Cardiac muscle cell (in vitro differentiated cells and primary cell): ENCODE results near the gene NUDT2. TPM values are rescaled to one million over a fixed set of nuclear protein-coding genes. Genes with fewer than 3 reads are reported as not detected.
A peak's percentile ranks its signal among the peaks of the same experiment; 100 is the strongest.
"Not testable (repeated sequence)": the region's sequence is repeated elsewhere in the genome, so short reads cannot be mapped to it uniquely, and the experiment has no call there.

ENCODE experiments used
- DNase-seq, 2 donors: peaks; one replicate each; pipeline versions ENCODE4 v3.0.0 to v3.0.0-alpha.2; 2010 to 2017; ENCODE audit warnings: low read depth in 1 of 2, low spot score in 1 of 2
- H3K27ac ChIP-seq: fragments of 200-600 bp; sonication (generic); 2 replicates; pipeline ENCODE4 v1.5.1; 2016
- H3K27me3 ChIP-seq: fragments of 200-600 bp; sonication (generic); 2 replicates; pipeline ENCODE4 v1.6.0; 2016; ENCODE audit warnings: control low read depth
- H3K36me3 ChIP-seq: fragments of 200-600 bp; sonication (generic); 2 replicates; pipeline ENCODE4 v1.5.1; 2016; ENCODE audit warnings: control low read depth
- H3K4me1 ChIP-seq: fragments of 200-600 bp; sonication (generic); 2 replicates; pipeline ENCODE4 v1.8.1; 2017; ENCODE audit warnings: low read depth, mild to moderate bottlenecking, mixed run types
- H3K4me3 ChIP-seq: fragments of 200-600 bp; sonication (generic); 2 replicates; pipeline ENCODE4 v1.5.1; 2016; ENCODE audit warnings: mild to moderate bottlenecking
- H3K9me3 ChIP-seq: fragments of 200-600 bp; sonication (generic); 2 replicates; pipeline ENCODE4 v1.5.1; 2017; ENCODE audit warnings: low read depth, mild to moderate bottlenecking, control low read depth
- polyA plus RNA-seq: library from polyadenylated mRNA; unstranded; fragments of >200 nt; fragmentation: Nextera tagmentation; extraction: Ambion mirVana; gene quantifications from 2 replicates; pipeline ENCODE4 v1.2.1, GENCODE V29; 2016
- total RNA-seq: library from RNA; depleted of rRNA; stranded (reverse); fragments of >200 nt; gene quantifications from 2 replicates; pipeline ENCODE4 v1.2.3, GENCODE V29; 2016
- TF ChIP-seq, protein P1 (sequence below): IDR thresholded peaks from 2 replicates; pipeline ENCODE4 v1.5.1; 2012; ENCODE audit warnings: low read depth, mild to moderate bottlenecking, low read length

The NUDT2 gene
- total and polyA plus RNA-seq, 2 experiments from 2014 or later: 32.1 to 35.5 TPM

DNA sequence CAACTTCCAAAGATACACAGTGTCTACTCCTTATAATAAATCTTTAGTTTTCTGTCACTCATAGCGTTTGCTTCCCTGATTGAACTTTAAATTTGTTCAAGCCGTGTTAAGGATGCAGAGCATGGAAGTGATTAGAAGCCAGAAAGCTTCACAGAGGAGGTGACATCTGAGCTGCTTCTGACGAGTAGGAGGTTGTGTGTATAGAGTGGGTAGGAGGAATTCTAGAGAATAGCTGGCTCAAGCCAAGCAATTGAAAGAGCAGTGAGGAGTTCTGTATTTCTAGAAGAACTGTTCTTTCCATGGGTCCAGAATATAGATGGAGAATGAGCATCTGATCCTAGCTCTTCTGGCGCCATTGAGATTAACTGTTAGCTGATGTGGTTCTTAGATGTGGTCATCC is 6.0 kb downstream of the NUDT2 start:
- TF ChIP-seq, protein P1, sequence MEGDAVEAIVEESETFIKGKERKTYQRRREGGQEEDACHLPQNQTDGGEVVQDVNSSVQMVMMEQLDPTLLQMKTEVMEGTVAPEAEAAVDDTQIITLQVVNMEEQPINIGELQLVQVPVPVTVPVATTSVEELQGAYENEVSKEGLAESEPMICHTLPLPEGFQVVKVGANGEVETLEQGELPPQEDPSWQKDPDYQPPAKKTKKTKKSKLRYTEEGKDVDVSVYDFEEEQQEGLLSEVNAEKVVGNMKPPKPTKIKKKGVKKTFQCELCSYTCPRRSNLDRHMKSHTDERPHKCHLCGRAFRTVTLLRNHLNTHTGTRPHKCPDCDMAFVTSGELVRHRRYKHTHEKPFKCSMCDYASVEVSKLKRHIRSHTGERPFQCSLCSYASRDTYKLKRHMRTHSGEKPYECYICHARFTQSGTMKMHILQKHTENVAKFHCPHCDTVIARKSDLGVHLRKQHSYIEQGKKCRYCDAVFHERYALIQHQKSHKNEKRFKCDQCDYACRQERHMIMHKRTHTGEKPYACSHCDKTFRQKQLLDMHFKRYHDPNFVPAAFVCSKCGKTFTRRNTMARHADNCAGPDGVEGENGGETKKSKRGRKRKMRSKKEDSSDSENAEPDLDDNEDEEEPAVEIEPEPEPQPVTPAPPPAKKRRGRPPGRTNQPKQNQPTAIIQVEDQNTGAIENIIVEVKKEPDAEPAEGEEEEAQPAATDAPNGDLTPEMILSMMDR: no peak
- no peaks in the 10 kb centered on the region for H3K27me3 ChIP-seq
- no peak overlapping the region for H3K27ac ChIP-seq
- H3K9me3 ChIP-seq: no peaks in the 10 kb centered on the region
- H3K4me3 ChIP-seq: no peak overlapping the region
- no peaks in the 10 kb centered on the region for H3K4me1 ChIP-seq
- no peak for DNase-seq
- peaks cover 12% of the 10 kb centered on the region for H3K36me3 ChIP-seq

DNA sequence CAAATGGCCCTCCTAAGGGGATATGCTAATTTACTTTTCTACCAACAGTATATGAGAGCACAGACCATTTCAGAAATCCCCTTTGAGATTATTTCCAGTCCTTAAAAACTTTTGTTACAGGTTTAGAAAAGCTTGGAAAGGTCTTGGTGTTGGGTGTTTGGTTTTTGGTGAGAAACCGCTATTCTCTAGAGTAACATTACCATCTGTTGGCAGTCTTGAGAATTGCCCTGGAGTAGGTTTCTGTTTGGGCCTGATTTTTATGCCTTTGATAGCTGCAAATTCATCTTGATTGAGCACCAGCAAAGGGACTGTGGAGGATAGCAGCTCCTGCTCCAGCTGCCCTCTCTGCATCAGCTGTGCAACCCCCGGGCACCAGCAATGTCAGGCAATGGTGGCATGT is 8.0 kb downstream of the NUDT2 start:
- Histone ChIP-seq H3K36me3 (peaks cover 14% of the 10 kb centered on the region), H3K4me3 (no peak overlapping the region), H3K27ac (no peak overlapping the region), H3K9me3 (no peaks in the 10 kb centered on the region), H3K27me3 (no peaks in the 10 kb centered on the region), H3K4me1 (no peaks in the 10 kb centered on the region)
- TF ChIP-seq, protein P1: peak; percentile 25
- peak in 1 of 2 donors; percentile 7 for DNase-seq

DNA sequence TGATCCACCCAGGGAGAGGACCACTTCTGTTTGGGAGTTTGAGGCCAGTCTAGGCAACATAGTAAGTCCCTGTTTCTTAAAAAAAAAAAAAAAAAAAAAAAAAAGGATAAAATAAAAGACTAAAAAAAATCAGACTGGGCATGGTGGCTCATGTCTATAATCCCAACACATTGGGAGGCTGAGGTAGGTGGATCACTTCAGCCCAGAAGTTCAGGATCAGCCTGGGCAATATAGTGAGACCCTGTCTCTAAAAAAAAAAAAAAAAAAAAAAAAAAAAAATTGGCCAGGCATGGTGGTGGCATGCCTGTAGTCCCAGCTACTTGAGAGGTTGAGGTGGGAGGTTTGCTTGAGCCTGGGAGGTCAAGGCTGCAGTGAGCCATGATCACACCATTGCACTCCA is 8.7 kb downstream of the NUDT2 start:
- not testable (repeated sequence) for H3K27me3 ChIP-seq, H3K4me3 ChIP-seq, H3K27ac ChIP-seq, H3K9me3 ChIP-seq, DNase-seq, H3K4me1 ChIP-seq
- H3K36me3 ChIP-seq: peaks cover 14% of the 10 kb centered on the region

DNA sequence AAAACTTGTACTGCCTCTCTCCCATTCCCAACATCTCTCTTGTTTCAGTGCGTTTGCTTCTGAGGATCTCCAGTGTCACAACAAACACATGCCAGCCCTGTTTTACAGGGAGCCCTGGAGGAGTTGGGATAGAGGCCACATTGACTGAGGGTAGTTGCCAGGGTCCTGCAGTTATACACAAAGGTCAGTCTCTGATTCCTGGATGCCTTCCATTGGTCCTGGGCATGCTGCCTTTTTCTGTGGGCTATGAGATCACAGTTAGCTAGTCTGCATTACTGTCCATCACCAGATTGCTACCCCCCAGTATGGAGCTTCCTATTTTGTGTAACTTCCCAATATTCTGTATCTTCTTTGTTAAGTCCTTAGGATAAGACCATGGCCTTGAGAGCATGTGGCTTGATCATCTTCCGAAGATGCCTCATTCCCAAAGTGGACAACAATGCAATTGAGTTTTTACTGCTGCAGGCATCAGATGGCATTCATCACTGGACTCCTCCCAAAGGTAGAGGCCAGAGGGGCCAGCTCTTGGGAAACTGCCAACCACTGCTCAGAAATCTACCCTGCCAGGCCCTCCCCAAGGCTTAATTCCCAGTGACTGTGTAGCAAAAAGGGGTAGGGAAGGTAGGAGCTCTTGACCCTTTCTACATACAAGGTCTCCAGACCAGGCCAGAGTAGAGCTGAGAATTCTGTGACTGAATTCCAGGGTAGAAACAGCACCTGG is 9.5 kb downstream of the NUDT2 start:
- H3K36me3 ChIP-seq: peaks cover 16% of the 10 kb centered on the region
- no peaks in the 10 kb centered on the region for H3K4me1 ChIP-seq
- no peaks in the 10 kb centered on the region for H3K27me3 ChIP-seq
- no peak for DNase-seq
- no peak overlapping the region for H3K27ac ChIP-seq
- no peaks in the 10 kb centered on the region for H3K9me3 ChIP-seq
- TF ChIP-seq, protein P1: no peak
- H3K4me3 ChIP-seq: no peak overlapping the region

DNA sequence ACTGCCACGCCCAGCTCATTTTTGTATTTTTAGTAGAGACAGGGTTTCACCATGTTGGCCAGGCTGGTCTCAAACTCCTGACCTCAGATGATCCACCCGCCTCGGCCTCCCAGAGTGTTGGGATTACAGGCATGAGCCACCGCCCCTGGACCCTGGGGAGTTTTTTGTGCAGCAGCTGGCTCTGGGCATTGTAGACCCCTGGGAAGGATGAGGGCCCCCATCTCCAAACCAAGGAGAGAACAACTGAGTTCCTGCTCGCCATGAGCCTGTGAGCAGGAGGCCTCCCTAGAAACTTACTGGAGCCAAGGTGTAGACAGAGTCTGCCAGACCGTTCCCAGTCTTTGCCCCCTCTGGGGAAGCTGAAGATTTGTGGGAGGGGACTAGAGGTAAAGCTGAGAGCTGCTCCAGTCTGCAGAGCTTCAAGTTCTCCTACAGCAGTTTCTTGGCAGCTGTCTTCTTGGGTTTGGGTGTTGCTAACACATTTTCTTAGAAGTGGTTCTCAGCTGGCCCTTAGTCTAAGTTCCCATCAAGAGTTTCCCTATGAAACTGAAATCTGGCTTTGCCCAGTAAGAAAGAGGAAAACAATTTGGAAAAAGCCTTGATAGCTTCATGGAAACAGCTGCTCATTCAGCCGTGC is 12.4 kb downstream of the NUDT2 start:
- Histone ChIP-seq H3K27ac (no peak overlapping the region), H3K9me3 (no peaks in the 10 kb centered on the region), H3K4me3 (no peak overlapping the region), H3K36me3 (peaks cover 16% of the 10 kb centered on the region), H3K4me1 (no peaks in the 10 kb centered on the region), H3K27me3 (no peaks in the 10 kb centered on the region)
- TF ChIP-seq, protein P1: no peak
- no peak for DNase-seq

DNA sequence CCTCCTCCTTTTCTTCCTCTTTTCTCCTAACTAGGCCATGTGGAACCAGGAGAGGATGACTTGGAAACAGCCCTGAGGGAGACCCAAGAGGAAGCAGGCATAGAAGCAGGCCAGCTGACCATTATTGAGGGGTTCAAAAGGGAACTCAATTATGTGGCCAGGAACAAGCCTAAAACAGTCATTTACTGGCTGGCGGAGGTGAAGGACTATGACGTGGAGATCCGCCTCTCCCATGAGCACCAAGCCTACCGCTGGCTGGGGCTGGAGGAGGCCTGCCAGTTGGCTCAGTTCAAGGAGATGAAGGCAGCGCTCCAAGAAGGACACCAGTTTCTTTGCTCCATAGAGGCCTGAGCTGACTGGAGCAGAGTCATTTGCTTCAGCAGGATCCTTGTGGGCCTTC is 13.7 kb downstream of the NUDT2 start:
- Histone ChIP-seq H3K27me3 (no peaks in the 10 kb centered on the region), H3K4me3 (no peak overlapping the region), H3K9me3 (no peaks in the 10 kb centered on the region), H3K36me3 (peaks cover 16% of the 10 kb centered on the region), H3K4me1 (no peaks in the 10 kb centered on the region), H3K27ac (no peak overlapping the region)
- DNase-seq: peak in 1 of 2 donors; percentile 29
- TF ChIP-seq, protein P1: no peak
